Osteoblast (primary cell): ENCODE results near the gene RAD51B. TPM values are rescaled to one million over a fixed set of nuclear protein-coding genes. Genes with fewer than 3 reads are reported as not detected.

Source experiments
- DNase-seq: peaks from one replicate; pipeline ENCODE4 v3.0.0; 2011; ENCODE audit warnings: low spot score, mixed read lengths; ENCODE audit not compliant: insufficient read length; ENCODE audit errors: missing footprints
- H2AFZ ChIP-seq: 2 replicates; pipeline ENCODE4 v1.6.0; 2011; ENCODE audit warnings: mild to moderate bottlenecking, low read length
- H3K27ac ChIP-seq: 2 replicates; pipeline ENCODE4 v1.5.1; 2011; ENCODE audit warnings: mild to moderate bottlenecking, low read depth, low read length, moderate library complexity
- H3K27me3 ChIP-seq: 2 replicates; pipeline ENCODE4 v1.6.0; 2012; ENCODE audit warnings: mild to moderate bottlenecking, control low read depth, inconsistent platforms, low read length, moderate library complexity; ENCODE audit not compliant: insufficient read depth
- H3K36me3 ChIP-seq: 2 replicates; pipeline ENCODE4 v1.5.1; 2011; ENCODE audit warnings: mild to moderate bottlenecking, low read length, control low read depth, moderate library complexity; ENCODE audit not compliant: insufficient read depth
- H3K4me1 ChIP-seq: 2 replicates; pipeline ENCODE4 v1.5.1; 2011; ENCODE audit warnings: mild to moderate bottlenecking, low read length, control low read depth, moderate library complexity; ENCODE audit not compliant: insufficient read depth
- H3K4me2 ChIP-seq: 2 replicates; pipeline ENCODE4 v1.6.0; 2011; ENCODE audit warnings: mild to moderate bottlenecking, low read length; ENCODE audit not compliant: insufficient read depth
- H3K4me3 ChIP-seq: fragments of 200-600 bp; sonication (generic); 3 replicates; pipeline ENCODE4 v1.5.1; 2012; ENCODE audit warnings: mild to moderate bottlenecking, low read length, inconsistent platforms; ENCODE audit not compliant: insufficient read depth
- H3K79me2 ChIP-seq: 2 replicates; pipeline ENCODE4 v1.6.0; 2012; ENCODE audit warnings: mild to moderate bottlenecking, low read length, control low read depth, inconsistent platforms; ENCODE audit not compliant: insufficient read depth
- H3K9me3 ChIP-seq: 2 replicates; pipeline ENCODE4 v1.5.1; 2011; ENCODE audit warnings: low read depth, low read length, control low read depth
- H4K20me1 ChIP-seq: 2 replicates; pipeline ENCODE4 v1.6.0; 2012; ENCODE audit warnings: mild to moderate bottlenecking, low read length, control low read depth; ENCODE audit not compliant: insufficient read depth
- total RNA-seq: library from RNA; depleted of rRNA; stranded (reverse); fragments of >200 nt; gene quantifications from 2 replicates; pipeline ENCODE4 v1.2.3, GENCODE V29; 2012
- TF ChIP-seq, protein P1 (sequence below): IDR thresholded peaks from 2 replicates; pipeline ENCODE4 v1.5.1; 2011; ENCODE audit warnings: mild to moderate bottlenecking, low read depth, low read length, moderate library complexity; ENCODE audit errors: extremely low read depth

RAD51B gene
- total RNA-seq, 1 donor, result 13.8 TPM

DNA sequence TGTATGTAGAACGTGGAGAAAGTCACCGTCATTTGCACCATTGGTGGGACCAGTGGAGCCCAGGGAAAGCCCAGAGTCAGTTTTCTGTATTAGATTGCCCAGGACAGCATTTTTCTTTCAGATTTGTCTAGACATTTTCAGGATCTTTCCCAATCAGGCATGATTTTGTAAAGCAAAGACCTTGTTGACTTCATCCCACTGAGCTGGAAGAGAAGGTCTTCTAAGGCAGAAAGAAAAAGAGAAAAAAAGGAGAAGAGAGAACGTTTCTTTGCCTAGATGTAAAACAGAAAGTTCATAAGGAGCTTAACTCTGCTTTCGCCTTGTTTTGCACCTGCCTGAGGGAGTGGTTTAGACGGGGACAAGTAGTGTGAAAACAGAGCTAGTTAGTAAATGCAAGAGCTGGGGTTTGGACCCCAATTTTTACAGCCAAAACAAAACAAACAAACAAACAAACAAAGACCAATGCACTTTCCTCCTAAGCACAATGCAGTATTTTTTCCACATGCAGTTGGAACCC lies 700.1 kb downstream of the RAD51B start:
- Histone ChIP-seq H3K9me3 (no peaks in the 10 kb centered on the region), H3K4me2 (no peak overlapping the region), H3K27ac (no peak overlapping the region), H4K20me1 (no peaks in the 10 kb centered on the region), H3K4me3 (no peak overlapping the region), H3K79me2 (no peaks in the 10 kb centered on the region), H3K27me3 (no peaks in the 10 kb centered on the region), H3K36me3 (no peaks in the 10 kb centered on the region), H3K4me1 (peaks cover 20% of the 10 kb centered on the region), H2AFZ (no peak overlapping the region)
- DNase-seq, result no peak
- TF ChIP-seq, protein P1, sequence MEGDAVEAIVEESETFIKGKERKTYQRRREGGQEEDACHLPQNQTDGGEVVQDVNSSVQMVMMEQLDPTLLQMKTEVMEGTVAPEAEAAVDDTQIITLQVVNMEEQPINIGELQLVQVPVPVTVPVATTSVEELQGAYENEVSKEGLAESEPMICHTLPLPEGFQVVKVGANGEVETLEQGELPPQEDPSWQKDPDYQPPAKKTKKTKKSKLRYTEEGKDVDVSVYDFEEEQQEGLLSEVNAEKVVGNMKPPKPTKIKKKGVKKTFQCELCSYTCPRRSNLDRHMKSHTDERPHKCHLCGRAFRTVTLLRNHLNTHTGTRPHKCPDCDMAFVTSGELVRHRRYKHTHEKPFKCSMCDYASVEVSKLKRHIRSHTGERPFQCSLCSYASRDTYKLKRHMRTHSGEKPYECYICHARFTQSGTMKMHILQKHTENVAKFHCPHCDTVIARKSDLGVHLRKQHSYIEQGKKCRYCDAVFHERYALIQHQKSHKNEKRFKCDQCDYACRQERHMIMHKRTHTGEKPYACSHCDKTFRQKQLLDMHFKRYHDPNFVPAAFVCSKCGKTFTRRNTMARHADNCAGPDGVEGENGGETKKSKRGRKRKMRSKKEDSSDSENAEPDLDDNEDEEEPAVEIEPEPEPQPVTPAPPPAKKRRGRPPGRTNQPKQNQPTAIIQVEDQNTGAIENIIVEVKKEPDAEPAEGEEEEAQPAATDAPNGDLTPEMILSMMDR, result no peak

GRCh38 chr14:68520637-68521556 lies 701.3 kb downstream of the RAD51B start:
- H3K9me3 ChIP-seq, result no peaks in the 10 kb centered on the region
- H3K27me3 ChIP-seq, result no peaks in the 10 kb centered on the region
- no peaks in the 10 kb centered on the region for H3K36me3 ChIP-seq
- TF ChIP-seq, protein P1, result no peak
- no peaks in the 10 kb centered on the region for H3K79me2 ChIP-seq
- no peak overlapping the region for H3K27ac ChIP-seq
- peaks cover 21% of the 10 kb centered on the region for H3K4me1 ChIP-seq
- no peak for DNase-seq
- H4K20me1 ChIP-seq, result no peaks in the 10 kb centered on the region
- H3K4me2 ChIP-seq, result no peak overlapping the region
- H3K4me3 ChIP-seq, result no peak overlapping the region
- H2AFZ ChIP-seq, result no peak overlapping the region

DNA sequence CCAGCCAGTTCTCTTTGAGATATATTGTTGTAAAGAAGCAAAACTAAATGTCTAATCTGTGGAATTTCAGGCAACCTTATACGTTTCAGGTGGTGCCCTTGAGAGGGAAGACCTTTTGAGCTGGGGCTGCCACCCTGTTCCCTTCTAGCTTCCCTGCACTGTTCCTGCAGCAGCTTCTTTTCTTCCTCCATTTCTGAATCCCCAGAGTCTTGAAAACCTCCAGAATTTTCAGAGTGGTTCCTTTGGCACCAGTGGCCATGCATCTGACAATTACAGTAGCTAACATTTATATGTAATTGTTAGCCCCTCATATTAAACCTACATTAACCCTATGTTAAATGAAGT lies 702.0 kb downstream of the RAD51B start:
- H2AFZ ChIP-seq, result no peak overlapping the region
- H3K36me3 ChIP-seq, result no peaks in the 10 kb centered on the region
- DNase-seq, result no peak
- H3K4me3 ChIP-seq, result no peak overlapping the region
- H3K79me2 ChIP-seq, result no peaks in the 10 kb centered on the region
- H4K20me1 ChIP-seq, result no peaks in the 10 kb centered on the region
- no peak overlapping the region for H3K27ac ChIP-seq
- H3K4me1 ChIP-seq, result peaks cover 27% of the 10 kb centered on the region
- TF ChIP-seq, protein P1, result no peak
- no peaks in the 10 kb centered on the region for H3K27me3 ChIP-seq
- no peaks in the 10 kb centered on the region for H3K9me3 ChIP-seq
- no peak overlapping the region for H3K4me2 ChIP-seq

DNA sequence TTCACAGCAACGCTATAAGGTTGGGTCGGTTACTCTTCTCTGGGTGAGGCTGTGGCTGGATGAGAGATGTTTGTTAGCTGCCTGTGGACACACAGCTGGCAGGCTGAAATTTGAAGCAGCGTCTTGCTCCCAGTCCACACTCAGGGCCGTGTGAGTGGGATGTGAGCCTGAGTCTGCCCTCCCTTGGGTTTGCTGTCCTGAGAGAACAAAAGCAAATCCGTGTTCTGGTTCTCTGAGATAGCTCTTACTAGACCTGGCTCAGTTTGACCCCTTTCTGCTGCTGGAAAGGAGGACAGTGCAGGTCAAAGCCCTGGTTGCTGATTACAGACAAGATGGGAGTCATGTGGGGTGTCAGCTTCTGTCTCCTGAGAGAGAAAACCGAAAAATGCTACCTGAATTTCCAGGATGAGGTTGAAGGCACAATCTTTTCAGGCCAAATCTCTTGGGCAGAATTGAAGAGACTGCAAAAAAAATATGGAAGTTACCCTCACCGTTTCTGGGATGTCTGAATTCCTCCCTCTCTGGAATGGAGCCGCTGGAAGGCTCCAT lies 702.5 kb downstream of the RAD51B start:
- no peaks in the 10 kb centered on the region for H3K9me3 ChIP-seq
- no peak overlapping the region for H3K4me3 ChIP-seq
- H2AFZ ChIP-seq, result peak overlapping the region; percentile 42
- H4K20me1 ChIP-seq, result no peaks in the 10 kb centered on the region
- no peak overlapping the region for H3K27ac ChIP-seq
- no peaks in the 10 kb centered on the region for H3K79me2 ChIP-seq
- no peaks in the 10 kb centered on the region for H3K36me3 ChIP-seq
- H3K4me1 ChIP-seq, result peaks cover 32% of the 10 kb centered on the region
- no peaks in the 10 kb centered on the region for H3K27me3 ChIP-seq
- DNase-seq, result no peak
- no peak overlapping the region for H3K4me2 ChIP-seq
- TF ChIP-seq, protein P1, result no peak
